OCI-LY1 (cell line): ENCODE data around the gene TTYH1.

Experiments
- H2AFZ ChIP-seq: fragments of 200-600 bp; sonication (generic), shearing (Covaris generic); 2 replicates; pipeline ENCODE4 v1.6.0; 2014; ENCODE audit warnings: antibody characterized with exemption, mild to moderate bottlenecking, low read length
- H3F3A ChIP-seq: fragments of 200-600 bp; sonication (generic), shearing (Covaris generic); 2 replicates; pipeline ENCODE4 v1.6.0; 2014; ENCODE audit warnings: mild to moderate bottlenecking, antibody characterized with exemption, low read length, moderate library complexity; ENCODE audit not compliant: insufficient read depth
- H3K27ac ChIP-seq: fragments of 200-600 bp; sonication (generic); 2 replicates; pipeline ENCODE4 v1.5.1; 2014; ENCODE audit warnings: low read length, mixed run types, mild to moderate bottlenecking, low read depth; ENCODE audit not compliant: poor library complexity, severe bottlenecking
- H3K27me3 ChIP-seq: fragments of 200-600 bp; sonication (generic); 2 replicates; pipeline ENCODE4 v1.6.0; 2014; ENCODE audit warnings: antibody characterized with exemption, mild to moderate bottlenecking, low read length, moderate library complexity; ENCODE audit not compliant: insufficient read depth
- H3K36me3 ChIP-seq: fragments of 200-600 bp; sonication (generic); 2 replicates; pipeline ENCODE4 v1.6.1; 2014; ENCODE audit warnings: mild to moderate bottlenecking, antibody characterized with exemption, low read length, moderate library complexity, mixed read lengths; ENCODE audit not compliant: insufficient read depth
- H3K4me1 ChIP-seq: fragments of 200-600 bp; sonication (generic); 2 replicates; pipeline ENCODE4 v1.5.1; 2014; ENCODE audit warnings: mild to moderate bottlenecking, low read length, moderate library complexity; ENCODE audit not compliant: insufficient read depth, severe bottlenecking
- H3K4me2 ChIP-seq: fragments of 200-600 bp; sonication (generic), shearing (Covaris generic); 2 replicates; pipeline ENCODE4 v1.6.1; 2014; ENCODE audit warnings: low read length
- H3K4me3 ChIP-seq: fragments of 200-600 bp; sonication (generic); 2 replicates; pipeline ENCODE4 v1.5.1; 2014; ENCODE audit warnings: low read length, low read depth, mild to moderate bottlenecking, mixed read lengths; ENCODE audit not compliant: poor library complexity, severe bottlenecking
- H3K79me2 ChIP-seq: fragments of 200-600 bp; shearing (Covaris generic); 2 replicates; pipeline ENCODE4 v1.6.1; 2016; ENCODE audit warnings: mixed run types, low read length, mixed read lengths; ENCODE audit not compliant: insufficient read depth
- H3K9ac ChIP-seq: fragments of 200-600 bp; sonication (generic), shearing (Covaris generic); 2 replicates; pipeline ENCODE4 v1.6.1; 2014; ENCODE audit warnings: mild to moderate bottlenecking, low read length, mixed read lengths
- H3K9me2 ChIP-seq: fragments of 200-600 bp; sonication (generic), shearing (Covaris generic); 2 replicates; pipeline ENCODE4 v1.6.1; 2014; ENCODE audit warnings: low read depth, mild to moderate bottlenecking, low read length, mixed read lengths
- H3K9me3 ChIP-seq: fragments of 200-600 bp; shearing (Covaris generic); 2 replicates; pipeline ENCODE4 v1.6.1; 2014; ENCODE audit warnings: low read length, mixed read lengths
- H4K20me1 ChIP-seq: fragments of 200-600 bp; sonication (generic), shearing (Covaris generic); 2 replicates; pipeline ENCODE4 v1.6.0; 2016; ENCODE audit warnings: mild to moderate bottlenecking, low read length; ENCODE audit not compliant: insufficient read depth
- CTCF ChIP-seq: fragments of 200-600 bp; sonication (generic), shearing (Covaris generic); IDR thresholded peaks from 2 replicates; pipeline ENCODE4 v1.5.1; 2017; ENCODE audit warnings: mild to moderate bottlenecking, antibody characterized with exemption, low read length, moderate library complexity, mixed read lengths
- EZH2 ChIP-seq: fragments of 200-600 bp; sonication (generic), shearing (Covaris generic); IDR thresholded peaks from 2 replicates; pipeline ENCODE4 v1.8.0; 2017; ENCODE audit warnings: borderline replicate concordance, mixed run types, mild to moderate bottlenecking, antibody characterized with exemption, low read length, moderate library complexity, mixed read lengths

TTYH1 gene

GRCh38 chr19:54390942-54391577 is 24.2 kb upstream of the TTYH1 start:
- no peaks in the 10 kb centered on the region for H4K20me1 ChIP-seq
- H3K9me3 ChIP-seq, result no peaks in the 10 kb centered on the region
- no peak overlapping the region for H3K9ac ChIP-seq
- no peak overlapping the region for H3K4me2 ChIP-seq
- no peaks in the 10 kb centered on the region for H3K79me2 ChIP-seq
- H3K27ac ChIP-seq, result no peak overlapping the region
- no peaks in the 10 kb centered on the region for H3F3A ChIP-seq
- H2AFZ ChIP-seq, result no peak overlapping the region
- H3K27me3 ChIP-seq, result peaks cover 3% of the 10 kb centered on the region; the same call in 1 of the 2 replicates
- peaks cover 18% of the 10 kb centered on the region for H3K4me1 ChIP-seq
- TF ChIP-seq CTCF, result peak; percentile 83
- TF ChIP-seq EZH2, result no peak
- H3K4me3 ChIP-seq, result no peak overlapping the region
- H3K36me3 ChIP-seq, result no peaks in the 10 kb centered on the region; the same call in 1 of the 2 replicates
- no peaks in the 10 kb centered on the region for H3K9me2 ChIP-seq

GRCh38 chr19:54391589-54392061 is 23.6 kb upstream of the TTYH1 start:
- no peak overlapping the region for H3K27ac ChIP-seq
- no peaks in the 10 kb centered on the region; the same call in 1 of the 2 replicates for H3K36me3 ChIP-seq
- H3K9me3 ChIP-seq, result no peaks in the 10 kb centered on the region
- H4K20me1 ChIP-seq, result no peaks in the 10 kb centered on the region
- H3K4me1 ChIP-seq, result peaks cover 18% of the 10 kb centered on the region
- H3K4me2 ChIP-seq, result no peak overlapping the region
- no peak overlapping the region for H2AFZ ChIP-seq
- H3K9me2 ChIP-seq, result no peaks in the 10 kb centered on the region
- H3K9ac ChIP-seq, result no peak overlapping the region
- H3K27me3 ChIP-seq, result peaks cover 3% of the 10 kb centered on the region; the same call in 1 of the 2 replicates
- H3K79me2 ChIP-seq, result no peaks in the 10 kb centered on the region
- TF ChIP-seq CTCF (no peak), EZH2 (no peak)
- H3F3A ChIP-seq, result no peaks in the 10 kb centered on the region
- no peak overlapping the region for H3K4me3 ChIP-seq

- no peak overlapping the region for H3K4me2 ChIP-seq
- no peaks in the 10 kb centered on the region for H3K9me2 ChIP-seq
- peaks cover 3% of the 10 kb centered on the region; the same call in 1 of the 2 replicates for H3K27me3 ChIP-seq
- H3K9me3 ChIP-seq, result no peaks in the 10 kb centered on the region
- H2AFZ ChIP-seq, result no peak overlapping the region
- H3K4me1 ChIP-seq, result peaks cover 18% of the 10 kb centered on the region
- H3K79me2 ChIP-seq, result no peaks in the 10 kb centered on the region
- no peak overlapping the region for H3K9ac ChIP-seq
- no peaks in the 10 kb centered on the region for H4K20me1 ChIP-seq
- H3K27ac ChIP-seq, result no peak overlapping the region
- no peaks in the 10 kb centered on the region; the same call in 1 of the 2 replicates for H3K36me3 ChIP-seq
- TF ChIP-seq CTCF (no peak), EZH2 (no peak)
- no peaks in the 10 kb centered on the region for H3F3A ChIP-seq
- no peak overlapping the region for H3K4me3 ChIP-seq
These were observed 23.2 kb upstream of the TTYH1 start for GRCh38 chr19:54392105-54392504.
